Measurements from ENCODE around the gene NFIA.

DNA sequence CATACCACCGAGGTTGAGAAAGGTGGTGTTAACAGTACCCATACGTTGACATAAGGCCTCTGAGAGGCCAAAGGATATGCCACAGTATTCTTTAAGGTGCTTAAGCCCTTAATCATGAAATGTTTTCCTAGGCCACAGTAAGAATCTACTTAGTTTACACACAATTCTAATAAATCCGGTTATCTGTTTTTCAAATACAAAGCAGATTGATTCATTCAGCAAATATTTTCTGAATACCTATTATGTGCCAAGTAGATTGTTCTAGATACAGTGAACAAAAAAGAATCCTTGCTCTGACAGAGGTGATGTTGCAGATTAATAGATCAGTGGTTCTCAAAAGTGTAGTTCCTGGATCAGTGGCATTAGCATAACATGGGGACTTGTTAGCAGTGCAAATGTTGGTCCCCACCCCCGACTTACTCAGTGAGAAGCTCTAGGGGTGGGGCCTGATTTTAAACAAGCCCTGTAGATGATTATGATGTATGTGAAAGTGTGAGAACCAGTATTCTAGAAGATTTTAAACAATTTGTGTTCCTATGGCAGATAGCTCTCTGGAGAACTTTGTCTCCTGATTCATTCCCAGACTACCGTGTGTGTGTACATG is 61.6 kb downstream of the NFIA start:
- TF ChIP-seq CTCF (conservative IDR thresholded peaks at IDR 0.05 in 1 of 2, IDR thresholded peaks at IDR 0.05 in 1 of 2; ENCODE audit: extremely low read depth in 1 of 2, insufficient read depth in 1 of 2, low read depth in 1 of 2, low read length in 2 of 2) (no peak), EZH2 (IDR thresholded peaks at IDR 0.05; ENCODE audit: borderline replicate concordance, low read length) (no peak)
